HL-60 (cell line): Measurements from ENCODE around the gene EPB41.

ENCODE experiments used
- CTCF ChIP-seq: IDR thresholded peaks from one replicate; pipeline ENCODE4 v1.5.1; 2011; ENCODE audit warnings: low read length, control low read depth, inconsistent platforms; ENCODE audit not compliant: insufficient read depth
- GABPA ChIP-seq: IDR thresholded peaks from 2 replicates; pipeline ENCODE4 v1.6.1; 2012; ENCODE audit warnings: low read depth
- POLR2AphosphoS5 ChIP-seq: IDR thresholded peaks from 2 replicates; pipeline ENCODE4 v1.6.1; 2012; ENCODE audit warnings: low read depth
- REST ChIP-seq: IDR thresholded peaks from 2 replicates; pipeline ENCODE4 v1.6.1; 2012; ENCODE audit warnings: low read depth; ENCODE audit not compliant: insufficient replicate concordance
- SPI1 ChIP-seq: IDR thresholded peaks from 2 replicates; pipeline ENCODE4 v1.6.1; 2012; ENCODE audit warnings: low read depth, mild to moderate bottlenecking, borderline replicate concordance

GRCh38 chr1:29156543-29157268 is 242.3 kb downstream of the EPB41 start:
- TF ChIP-seq REST: no peak
- TF ChIP-seq CTCF: no peak
- TF ChIP-seq GABPA: no peak
- TF ChIP-seq POLR2AphosphoS5: peak; percentile 12; the same call in 1 of the 2 replicates
- TF ChIP-seq SPI1: no peak
